ENCODE measurements around the gene CD300LG.

CD300LG gene

GRCh38 chr17:43907425-43907981 lies 60.5 kb downstream of the CD300LG start, which contains the start of gene MPP2:
TSS of gene MPP2 (minus strand) at chr17:43907536. CDS start at chr17:43904460, 3,076 bp downstream.
- DNase-seq (ENCODE audit: low spot score): no peak

DNA sequence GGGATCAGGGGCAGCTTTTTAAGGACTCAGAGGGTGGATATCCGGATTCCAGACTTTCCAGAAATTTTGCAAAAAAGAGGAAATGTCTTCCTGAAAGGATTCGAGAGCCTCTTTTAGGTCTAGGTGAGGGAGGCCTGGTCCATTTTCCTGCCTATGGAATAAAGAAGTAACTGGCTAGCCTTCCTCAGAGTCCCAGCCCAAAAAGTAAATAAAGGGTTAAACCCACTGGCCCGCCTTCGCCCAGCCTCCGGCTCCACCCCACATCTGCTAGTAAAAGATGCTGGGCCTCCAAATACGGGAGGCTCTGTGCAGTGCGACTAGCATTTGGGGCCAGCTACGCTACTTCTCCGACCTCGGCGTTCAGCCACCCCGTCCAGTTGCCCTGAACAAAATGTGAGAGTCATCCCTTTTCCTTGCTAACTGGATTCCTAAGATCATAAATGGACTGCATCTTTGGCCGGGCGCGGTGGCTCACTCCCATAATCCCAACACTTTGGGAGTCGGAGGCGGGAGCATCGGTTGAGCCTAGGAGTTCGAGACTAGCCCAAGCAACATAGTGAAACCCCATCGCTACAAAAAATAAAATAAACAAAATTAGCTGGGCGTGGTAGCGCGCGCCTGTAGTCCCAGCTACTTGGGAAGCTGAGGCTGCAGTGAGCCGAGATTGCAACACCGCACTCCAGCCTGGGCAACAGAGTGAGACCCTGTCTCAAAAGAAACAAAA lies 61.2 kb downstream of the CD300LG start:
- no peak for DNase-seq (ENCODE audit: low spot score)

GRCh38 chr17:43909537-43910231 lies 62.7 kb downstream of the CD300LG start:
- DNase-seq (ENCODE audit: low spot score): no peak

GRCh38 chr17:43911904-43912303 lies 64.9 kb downstream of the CD300LG start:
- DNase-seq (ENCODE audit: low spot score): no peak

- DNase-seq (ENCODE audit: low spot score): no peak
Measured at GRCh38 chr17:43912635-43913304, 65.8 kb downstream of the CD300LG start.
